NB4 (cell line): ENCODE measurements around the gene KTN1.

Experiments
- MYC ChIP-seq: IDR thresholded peaks from 2 replicates; pipeline ENCODE4 v1.6.1; 2011; ENCODE audit warnings: low read depth, low read length
- POLR2A ChIP-seq: IDR thresholded peaks from 2 replicates; pipeline ENCODE4 v1.6.1; 2011; ENCODE audit warnings: mild to moderate bottlenecking; ENCODE audit not compliant: insufficient read length; ENCODE audit errors: extremely low read depth
- TF ChIP-seq, protein P1 (sequence below): IDR thresholded peaks from one replicate; pipeline ENCODE4 v1.5.1; 2012; ENCODE audit warnings: low read depth, low read length

DNA sequence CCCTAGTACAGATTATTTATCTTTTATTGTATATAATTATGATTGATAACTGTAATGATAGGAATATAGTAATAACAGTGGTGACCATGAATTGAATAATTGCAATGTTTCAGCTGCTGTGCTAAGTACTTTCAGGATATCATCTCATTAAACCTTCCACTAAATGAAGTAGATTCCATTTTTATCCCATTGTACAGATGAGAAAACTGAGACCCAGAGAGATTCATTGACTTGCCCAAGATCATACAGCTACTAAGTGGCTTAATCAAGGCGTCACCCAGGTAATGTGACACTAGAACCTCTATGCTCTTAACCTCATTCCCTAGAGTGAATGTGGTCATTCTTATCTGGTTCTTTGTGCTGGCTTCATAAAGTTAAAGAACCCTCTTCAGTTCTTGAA lies 124.6 kb downstream of the KTN1 start:
- TF ChIP-seq, protein P1, sequence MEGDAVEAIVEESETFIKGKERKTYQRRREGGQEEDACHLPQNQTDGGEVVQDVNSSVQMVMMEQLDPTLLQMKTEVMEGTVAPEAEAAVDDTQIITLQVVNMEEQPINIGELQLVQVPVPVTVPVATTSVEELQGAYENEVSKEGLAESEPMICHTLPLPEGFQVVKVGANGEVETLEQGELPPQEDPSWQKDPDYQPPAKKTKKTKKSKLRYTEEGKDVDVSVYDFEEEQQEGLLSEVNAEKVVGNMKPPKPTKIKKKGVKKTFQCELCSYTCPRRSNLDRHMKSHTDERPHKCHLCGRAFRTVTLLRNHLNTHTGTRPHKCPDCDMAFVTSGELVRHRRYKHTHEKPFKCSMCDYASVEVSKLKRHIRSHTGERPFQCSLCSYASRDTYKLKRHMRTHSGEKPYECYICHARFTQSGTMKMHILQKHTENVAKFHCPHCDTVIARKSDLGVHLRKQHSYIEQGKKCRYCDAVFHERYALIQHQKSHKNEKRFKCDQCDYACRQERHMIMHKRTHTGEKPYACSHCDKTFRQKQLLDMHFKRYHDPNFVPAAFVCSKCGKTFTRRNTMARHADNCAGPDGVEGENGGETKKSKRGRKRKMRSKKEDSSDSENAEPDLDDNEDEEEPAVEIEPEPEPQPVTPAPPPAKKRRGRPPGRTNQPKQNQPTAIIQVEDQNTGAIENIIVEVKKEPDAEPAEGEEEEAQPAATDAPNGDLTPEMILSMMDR = no peak
- no peak for TF ChIP-seq POLR2A
- no peak for TF ChIP-seq MYC
